GM10266 (cell line): ENCODE measurements around the gene IFI16.
A peak's percentile ranks its signal among the peaks of the same experiment; 100 is the strongest.

Source experiments
- DNase-seq: peaks from one replicate; pipeline ENCODE4 v3.0.0; 2012; ENCODE audit errors: extremely low spot score
- TF ChIP-seq, protein P1 (sequence below): IDR thresholded peaks from 2 replicates; pipeline ENCODE4 v1.5.1; 2012; ENCODE audit warnings: mild to moderate bottlenecking, low read depth; ENCODE audit not compliant: control insufficient read depth, insufficient read depth; ENCODE audit errors: missing control alignments

Gene IFI16

DNA sequence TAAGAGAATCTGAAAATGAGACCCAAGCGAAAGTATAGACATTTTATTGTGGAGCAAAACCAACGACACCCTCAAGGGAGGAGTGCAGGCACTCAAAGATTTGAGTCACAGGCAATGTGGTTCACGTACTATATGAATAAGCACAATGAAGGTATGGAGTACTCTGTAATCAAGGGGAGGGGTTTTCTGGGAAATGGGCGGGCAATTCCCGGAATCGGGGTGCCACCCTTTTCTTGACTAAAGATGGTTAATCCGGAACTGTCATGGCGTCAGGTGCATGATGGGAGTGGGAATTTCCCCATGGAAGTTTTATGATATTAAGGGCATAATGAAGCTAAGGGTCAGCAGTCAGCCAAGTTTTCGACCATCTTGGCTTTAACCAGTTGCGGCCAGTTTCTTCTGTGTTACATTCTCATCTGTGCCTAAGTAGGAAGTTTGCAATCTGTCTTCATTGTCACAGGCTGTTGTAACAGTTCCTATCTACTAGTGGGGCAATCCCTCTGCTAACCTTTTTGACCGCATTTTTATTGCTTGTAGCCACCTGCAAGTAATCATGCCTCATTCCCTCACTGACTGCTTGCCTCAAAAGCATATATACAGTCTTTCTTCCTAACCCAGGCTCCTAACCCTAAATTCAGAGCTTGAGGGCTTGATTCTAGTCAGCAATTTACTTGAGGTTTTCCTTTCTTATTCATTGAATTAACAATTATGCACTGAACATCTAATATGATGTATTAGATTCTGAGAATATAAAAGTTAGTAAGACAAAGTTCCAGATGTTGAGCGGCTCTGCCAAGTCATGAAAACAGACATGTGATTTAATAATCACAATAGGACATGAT, 67.6 kb downstream of the IFI16 start:
- DNase-seq: peak; percentile 56
- TF ChIP-seq, protein P1, sequence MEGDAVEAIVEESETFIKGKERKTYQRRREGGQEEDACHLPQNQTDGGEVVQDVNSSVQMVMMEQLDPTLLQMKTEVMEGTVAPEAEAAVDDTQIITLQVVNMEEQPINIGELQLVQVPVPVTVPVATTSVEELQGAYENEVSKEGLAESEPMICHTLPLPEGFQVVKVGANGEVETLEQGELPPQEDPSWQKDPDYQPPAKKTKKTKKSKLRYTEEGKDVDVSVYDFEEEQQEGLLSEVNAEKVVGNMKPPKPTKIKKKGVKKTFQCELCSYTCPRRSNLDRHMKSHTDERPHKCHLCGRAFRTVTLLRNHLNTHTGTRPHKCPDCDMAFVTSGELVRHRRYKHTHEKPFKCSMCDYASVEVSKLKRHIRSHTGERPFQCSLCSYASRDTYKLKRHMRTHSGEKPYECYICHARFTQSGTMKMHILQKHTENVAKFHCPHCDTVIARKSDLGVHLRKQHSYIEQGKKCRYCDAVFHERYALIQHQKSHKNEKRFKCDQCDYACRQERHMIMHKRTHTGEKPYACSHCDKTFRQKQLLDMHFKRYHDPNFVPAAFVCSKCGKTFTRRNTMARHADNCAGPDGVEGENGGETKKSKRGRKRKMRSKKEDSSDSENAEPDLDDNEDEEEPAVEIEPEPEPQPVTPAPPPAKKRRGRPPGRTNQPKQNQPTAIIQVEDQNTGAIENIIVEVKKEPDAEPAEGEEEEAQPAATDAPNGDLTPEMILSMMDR: no peak

DNA sequence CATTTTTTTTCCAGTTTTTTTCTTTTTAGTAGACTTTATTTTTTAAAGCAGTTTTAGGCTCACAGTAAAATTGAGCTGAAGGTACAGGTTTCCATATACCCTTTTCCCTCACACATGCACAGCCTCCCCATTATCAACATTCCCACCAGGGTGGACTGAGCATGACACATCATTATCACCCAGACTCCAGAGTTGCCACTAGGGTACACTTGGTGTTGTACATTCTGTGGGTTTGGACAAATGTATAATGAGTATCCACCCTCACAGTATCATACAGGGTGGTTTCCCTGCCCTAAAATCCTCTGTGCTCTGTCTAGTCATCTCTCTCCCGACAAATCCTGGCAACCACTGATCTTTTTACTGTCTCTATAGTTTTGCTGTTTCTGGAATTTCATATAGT, 69.8 kb downstream of the IFI16 start:
- DNase-seq: no peak
- TF ChIP-seq, protein P1: no peak

DNA sequence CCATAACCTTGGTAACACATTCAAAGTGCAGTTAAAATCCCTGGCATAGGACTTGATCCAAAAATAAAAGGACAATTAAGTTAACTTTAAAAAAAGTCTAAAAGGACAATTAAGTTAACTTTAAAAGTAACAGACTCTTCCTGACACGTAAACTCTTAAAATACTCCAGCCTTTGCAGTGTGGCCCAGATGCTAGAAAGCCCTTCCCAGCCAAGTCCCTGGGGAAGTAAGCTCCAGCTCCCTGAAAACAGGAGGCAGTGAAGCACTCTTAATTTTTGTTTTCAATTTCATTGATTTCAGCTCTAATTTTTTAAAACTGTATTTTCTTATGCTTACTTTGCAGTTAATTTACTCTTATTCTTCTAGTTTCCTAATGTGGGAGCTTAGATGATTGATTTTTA, 71.9 kb downstream of the IFI16 start:
- no peak for DNase-seq
- TF ChIP-seq, protein P1: no peak

DNA sequence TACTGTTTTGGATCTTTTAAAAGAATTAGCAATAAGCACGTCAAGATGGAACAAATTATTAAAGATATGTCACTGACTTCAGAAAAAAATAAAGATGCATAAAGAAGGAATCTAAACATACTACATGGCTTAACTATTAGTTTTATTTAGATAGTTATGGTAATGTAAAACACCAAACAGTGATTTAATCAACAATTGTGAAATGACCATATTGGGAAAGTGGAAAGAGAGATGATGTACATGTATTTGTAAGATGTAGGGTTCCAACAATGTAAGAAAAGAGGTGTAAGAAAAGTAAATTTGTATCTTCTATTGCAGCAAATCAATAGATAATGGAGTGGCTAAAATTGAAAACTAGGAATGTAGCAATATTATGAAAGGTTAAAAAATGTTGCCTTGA, 73.3 kb downstream of the IFI16 start:
- no peak for DNase-seq
- TF ChIP-seq, protein P1: no peak

DNA sequence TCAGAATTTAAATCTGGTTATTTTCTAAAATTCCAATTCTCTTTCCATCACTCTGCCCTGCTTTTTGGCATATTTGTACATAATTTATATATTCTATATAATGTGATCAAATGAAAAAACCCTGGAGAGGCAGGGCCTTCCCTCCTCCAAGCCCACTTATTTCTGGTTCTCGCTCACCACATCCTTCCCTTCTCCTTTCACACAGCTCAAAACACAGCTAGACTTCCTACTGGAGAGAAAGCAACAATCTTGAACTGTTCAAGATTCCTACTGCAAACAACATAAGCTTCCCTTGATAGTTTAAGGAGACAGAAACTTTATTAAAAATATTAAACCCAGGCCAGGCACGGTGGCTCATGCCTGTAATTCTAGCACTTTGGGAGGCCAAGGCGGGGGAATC, 74.4 kb downstream of the IFI16 start:
- TF ChIP-seq, protein P1: no peak
- no peak for DNase-seq

DNA sequence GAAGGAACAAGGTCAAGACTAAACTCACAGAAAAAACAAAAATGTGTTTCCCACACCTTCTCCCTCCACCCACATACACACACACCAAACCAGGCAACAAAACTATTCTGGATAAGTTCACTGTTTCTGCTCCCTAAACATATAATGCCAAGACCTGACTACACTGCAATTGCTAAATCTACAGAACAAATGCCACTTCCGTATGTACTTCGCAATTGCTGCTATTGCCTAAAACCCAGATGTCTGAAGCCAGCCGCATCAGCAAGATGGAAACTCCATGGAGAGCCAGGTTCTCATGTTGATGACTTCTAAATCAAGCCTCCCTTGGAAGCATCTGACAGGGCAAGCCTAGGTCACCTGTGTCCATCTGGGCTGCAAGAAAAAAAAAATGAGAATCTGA, 75.2 kb downstream of the IFI16 start:
- DNase-seq: no peak
- TF ChIP-seq, protein P1: no peak

DNA sequence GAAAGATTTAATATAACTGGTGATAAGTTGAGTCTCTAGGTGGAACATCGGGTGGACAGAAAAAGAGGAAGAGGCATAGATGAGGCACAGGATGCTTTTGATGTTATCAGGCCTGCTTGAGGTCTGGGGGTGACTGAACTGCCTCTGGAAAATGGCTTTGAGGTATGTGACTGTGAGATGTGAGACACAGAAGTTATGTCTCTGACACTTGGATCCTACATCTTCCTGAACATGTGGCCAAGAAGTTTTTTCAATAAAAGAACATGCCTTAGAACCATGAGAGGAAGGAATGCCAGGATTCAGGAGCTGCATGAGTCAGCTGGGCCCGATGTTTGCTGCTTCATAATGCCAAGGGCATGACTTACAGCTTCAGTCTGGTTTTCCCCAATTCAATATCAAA, 78.3 kb downstream of the IFI16 start:
- DNase-seq: no peak
- TF ChIP-seq, protein P1: no peak
